ENCODE measurements around the gene PIK3R3. TPM values are rescaled to one million over a fixed set of nuclear protein-coding genes. Genes with fewer than 3 reads are reported as not detected.

PIK3R3 gene
- polyA plus RNA-seq, 2 of the 4 experiments (the other 2 are of a cell fraction): 2.1 to 2.2 TPM

DNA sequence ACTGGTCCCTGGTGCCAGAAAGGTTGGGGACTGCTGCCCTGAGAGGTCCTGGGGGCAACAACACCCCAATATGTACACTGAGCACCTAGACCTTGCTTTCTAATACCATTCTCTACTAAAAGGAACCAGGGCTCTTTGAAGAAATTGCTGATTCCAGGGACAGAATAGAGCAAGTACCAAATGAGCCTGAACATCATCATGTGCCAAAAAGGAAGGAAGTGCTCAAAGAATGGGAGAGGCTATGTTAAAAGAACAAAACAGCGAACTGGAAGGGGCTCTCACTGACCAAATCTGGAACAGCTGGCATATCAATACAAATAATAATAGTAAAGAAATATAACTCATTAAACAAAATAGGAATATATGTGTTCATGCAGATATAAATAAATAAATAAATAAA, 50.8 kb downstream of the PIK3R3 start (continued):
- TF ChIP-seq, protein P1, sequence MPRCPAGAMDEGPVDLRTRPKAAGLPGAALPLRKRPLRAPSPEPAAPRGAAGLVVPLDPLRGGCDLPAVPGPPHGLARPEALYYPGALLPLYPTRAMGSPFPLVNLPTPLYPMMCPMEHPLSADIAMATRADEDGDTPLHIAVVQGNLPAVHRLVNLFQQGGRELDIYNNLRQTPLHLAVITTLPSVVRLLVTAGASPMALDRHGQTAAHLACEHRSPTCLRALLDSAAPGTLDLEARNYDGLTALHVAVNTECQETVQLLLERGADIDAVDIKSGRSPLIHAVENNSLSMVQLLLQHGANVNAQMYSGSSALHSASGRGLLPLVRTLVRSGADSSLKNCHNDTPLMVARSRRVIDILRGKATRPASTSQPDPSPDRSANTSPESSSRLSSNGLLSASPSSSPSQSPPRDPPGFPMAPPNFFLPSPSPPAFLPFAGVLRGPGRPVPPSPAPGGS (IDR thresholded peaks at IDR 0.05): no peak
- TF ChIP-seq CEBPB (IDR thresholded peaks at IDR 0.05) (no peak), EHF (CRISPR knock-in tag; IDR thresholded peaks at IDR 0.05) (no peak), RCOR1 (IDR thresholded peaks at IDR 0.05; ENCODE audit: low read depth, low read length) (no peak), JUNB (IDR thresholded peaks at IDR 0.05) (no peak)
- TF ChIP-seq, protein P2, sequence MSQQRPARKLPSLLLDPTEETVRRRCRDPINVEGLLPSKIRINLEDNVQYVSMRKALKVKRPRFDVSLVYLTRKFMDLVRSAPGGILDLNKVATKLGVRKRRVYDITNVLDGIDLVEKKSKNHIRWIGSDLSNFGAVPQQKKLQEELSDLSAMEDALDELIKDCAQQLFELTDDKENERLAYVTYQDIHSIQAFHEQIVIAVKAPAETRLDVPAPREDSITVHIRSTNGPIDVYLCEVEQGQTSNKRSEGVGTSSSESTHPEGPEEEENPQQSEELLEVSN (IDR thresholded peaks at IDR 0.05; ENCODE audit: borderline replicate concordance, low read depth): no peak

DNA sequence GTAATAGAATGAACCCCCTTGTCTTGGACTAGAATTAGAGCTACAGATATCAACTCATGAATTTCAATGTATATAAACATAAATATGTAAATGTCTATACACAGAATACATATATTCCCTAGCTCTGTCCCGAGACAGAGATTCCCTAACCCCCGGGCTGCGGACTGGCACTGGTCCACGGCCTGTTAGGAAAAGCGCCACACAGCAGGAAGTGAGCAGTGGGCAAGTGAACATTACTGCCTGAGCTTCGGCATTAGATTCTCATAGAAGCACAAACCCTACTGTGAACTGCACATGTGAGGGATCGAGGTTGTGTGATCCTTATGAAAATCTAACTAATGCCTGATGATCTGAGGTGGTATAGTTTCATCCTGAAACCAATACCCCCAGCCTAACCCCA, 51.2 kb downstream of the PIK3R3 start:
- FAIRE-seq (no peak), ATAC-seq (no peak), DNase-seq (ENCODE audit: low read depth in 1 of 2, low spot score in 1 of 2) (no peak)
- Histone ChIP-seq H3K4me3 (no peak overlapping the region), H3K4me2 (no peak overlapping the region), H3K4me1 (peaks cover 5% of the 10 kb centered on the region; the same call in 2 of the 3 replicates), H3K27ac (no peak overlapping the region), H3K9me3 (no peaks in the 10 kb centered on the region)
- ChIA-PET CTCF (interaction anchor here (1.8 kb wide), 1 partner anchor 142 kb away, joined by 5 read pairs; no protein-coding TSS in a partner anchor), POLR2A (no interaction called here)
- WGBS (ENCODE audit: missing lambda C conversion rate): 83% methylated on average over 6 of the region's 7 CpGs
- no peak for TF ChIP-seq JUN (IDR thresholded peaks at IDR 0.05)

DNA sequence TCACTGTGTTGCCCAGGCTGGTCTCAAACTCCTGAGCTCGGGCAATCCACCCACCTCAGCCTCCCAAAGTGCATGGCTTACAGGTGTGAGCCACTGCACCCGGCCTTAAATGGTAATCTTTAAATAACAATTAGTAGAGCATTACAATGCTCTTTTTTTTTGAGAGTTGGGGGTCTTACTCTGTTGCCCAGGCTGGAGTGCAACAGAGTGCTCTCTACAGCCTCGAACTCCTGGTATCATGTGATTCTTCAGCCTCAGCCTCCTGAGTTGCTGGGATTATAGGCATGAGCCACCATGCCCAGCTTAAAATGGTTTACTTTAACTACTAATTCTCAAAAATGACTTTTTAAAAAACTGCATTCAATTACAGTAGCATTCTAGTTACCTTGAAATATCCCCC, 52.2 kb downstream of the PIK3R3 start:
- TF ChIP-seq, protein P3, sequence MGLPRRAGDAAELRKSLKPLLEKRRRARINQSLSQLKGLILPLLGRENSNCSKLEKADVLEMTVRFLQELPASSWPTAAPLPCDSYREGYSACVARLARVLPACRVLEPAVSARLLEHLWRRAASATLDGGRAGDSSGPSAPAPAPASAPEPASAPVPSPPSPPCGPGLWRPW (IDR thresholded peaks at IDR 0.05): no peak
- TF ChIP-seq, protein P4, sequence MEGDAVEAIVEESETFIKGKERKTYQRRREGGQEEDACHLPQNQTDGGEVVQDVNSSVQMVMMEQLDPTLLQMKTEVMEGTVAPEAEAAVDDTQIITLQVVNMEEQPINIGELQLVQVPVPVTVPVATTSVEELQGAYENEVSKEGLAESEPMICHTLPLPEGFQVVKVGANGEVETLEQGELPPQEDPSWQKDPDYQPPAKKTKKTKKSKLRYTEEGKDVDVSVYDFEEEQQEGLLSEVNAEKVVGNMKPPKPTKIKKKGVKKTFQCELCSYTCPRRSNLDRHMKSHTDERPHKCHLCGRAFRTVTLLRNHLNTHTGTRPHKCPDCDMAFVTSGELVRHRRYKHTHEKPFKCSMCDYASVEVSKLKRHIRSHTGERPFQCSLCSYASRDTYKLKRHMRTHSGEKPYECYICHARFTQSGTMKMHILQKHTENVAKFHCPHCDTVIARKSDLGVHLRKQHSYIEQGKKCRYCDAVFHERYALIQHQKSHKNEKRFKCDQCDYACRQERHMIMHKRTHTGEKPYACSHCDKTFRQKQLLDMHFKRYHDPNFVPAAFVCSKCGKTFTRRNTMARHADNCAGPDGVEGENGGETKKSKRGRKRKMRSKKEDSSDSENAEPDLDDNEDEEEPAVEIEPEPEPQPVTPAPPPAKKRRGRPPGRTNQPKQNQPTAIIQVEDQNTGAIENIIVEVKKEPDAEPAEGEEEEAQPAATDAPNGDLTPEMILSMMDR (IDR thresholded peaks at IDR 0.05): no peak
- TF ChIP-seq, protein P2 (IDR thresholded peaks at IDR 0.05; ENCODE audit: borderline replicate concordance, low read depth): no peak
- TF ChIP-seq HOXA7 (CRISPR knock-in tag; IDR thresholded peaks at IDR 0.05) (no peak), RFX5 (IDR thresholded peaks at IDR 0.05) (no peak), JUN (IDR thresholded peaks at IDR 0.05) (no peak), ZNF302 (CRISPR knock-in tag; IDR thresholded peaks at IDR 0.05) (no peak), SMC3 (IDR thresholded peaks at IDR 0.05) (no peak), TP53 (CRISPR knock-in tag; IDR thresholded peaks at IDR 0.05) (no peak), NPAS2 (CRISPR knock-in tag; IDR thresholded peaks at IDR 0.05; ENCODE audit: borderline replicate concordance) (no peak), FOSB (CRISPR knock-in tag; IDR thresholded peaks at IDR 0.05) (no peak), ZSCAN20 (CRISPR knock-in tag; IDR thresholded peaks at IDR 0.05) (no peak), EHMT2 (IDR thresholded peaks at IDR 0.05; ENCODE audit: low read depth) (no peak), CHD4 (IDR thresholded peaks at IDR 0.05; ENCODE audit: borderline replicate concordance) (no peak), CBX2 (IDR thresholded peaks at IDR 0.05; ENCODE audit: borderline replicate concordance, low read depth) (no peak)
- TF ChIP-seq, protein P5, sequence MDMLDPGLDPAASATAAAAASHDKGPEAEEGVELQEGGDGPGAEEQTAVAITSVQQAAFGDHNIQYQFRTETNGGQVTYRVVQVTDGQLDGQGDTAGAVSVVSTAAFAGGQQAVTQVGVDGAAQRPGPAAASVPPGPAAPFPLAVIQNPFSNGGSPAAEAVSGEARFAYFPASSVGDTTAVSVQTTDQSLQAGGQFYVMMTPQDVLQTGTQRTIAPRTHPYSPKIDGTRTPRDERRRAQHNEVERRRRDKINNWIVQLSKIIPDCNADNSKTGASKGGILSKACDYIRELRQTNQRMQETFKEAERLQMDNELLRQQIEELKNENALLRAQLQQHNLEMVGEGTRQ (IDR thresholded peaks at IDR 0.05): no peak
- TF ChIP-seq, protein P6, sequence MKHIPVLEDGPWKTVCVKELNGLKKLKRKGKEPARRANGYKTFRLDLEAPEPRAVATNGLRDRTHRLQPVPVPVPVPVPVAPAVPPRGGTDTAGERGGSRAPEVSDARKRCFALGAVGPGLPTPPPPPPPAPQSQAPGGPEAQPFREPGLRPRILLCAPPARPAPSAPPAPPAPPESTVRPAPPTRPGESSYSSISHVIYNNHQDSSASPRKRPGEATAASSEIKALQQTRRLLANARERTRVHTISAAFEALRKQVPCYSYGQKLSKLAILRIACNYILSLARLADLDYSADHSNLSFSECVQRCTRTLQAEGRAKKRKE (CRISPR knock-in tag; IDR thresholded peaks at IDR 0.05; ENCODE audit: low read depth): no peak
- Histone ChIP-seq H3K4me3 (no peak overlapping the region), H3K4me1 (peaks cover 5% of the 10 kb centered on the region; the same call in 2 of the 3 replicates), H3K27ac (no peak overlapping the region), H3K9me3 (no peaks in the 10 kb centered on the region), H3K4me2 (no peak overlapping the region)
- no peak for FAIRE-seq
- 50% methylated on average over 2 of the region's 3 CpGs for WGBS (ENCODE audit: missing lambda C conversion rate)
- CTCF ChIA-PET: interaction anchor here (1.8 kb wide), 1 partner anchor 143 kb away, joined by 5 read pairs; no protein-coding TSS in a partner anchor
- no peak for DNase-seq (ENCODE audit: low read depth in 1 of 2, low spot score in 1 of 2)
- POLR2A ChIA-PET: no interaction called here
- ATAC-seq: no peak

All from A549 (cell line).